ENCODE data around the gene ABI1. TPM values are rescaled to one million over a fixed set of nuclear protein-coding genes. Genes with fewer than 3 reads are reported as not detected.
A peak's percentile ranks its signal among the peaks of the same experiment; 100 is the strongest.

The ABI1 gene
- total RNA-seq, 2 donors from 2014 or later = 20.3 to 27.7 TPM

- no peak for DNase-seq (ENCODE audit: low spot score)
- peaks cover 0 to 16% of the 10 kb centered on the region in 2 donors for H3K4me1 ChIP-seq
- TF ChIP-seq CTCF (IDR thresholded peaks at IDR 0.05) = no peak
- H3K27me3 ChIP-seq = no peaks in the 10 kb centered on the region
- H3K27ac ChIP-seq = no peak overlapping the region
- H3K9me3 ChIP-seq = no peaks in the 10 kb centered on the region
- H3K4me3 ChIP-seq = no peak overlapping the region
- no peaks in the 10 kb centered on the region for H3K36me3 ChIP-seq
These were observed 2.8 kb upstream of the ABI1 start for GRCh38 chr10:26863351-26864076.

- no peaks in the 10 kb centered on the region for H3K9me3 ChIP-seq
- no peak for DNase-seq (ENCODE audit: low spot score)
- peaks cover 0 to 37% of the 10 kb centered on the region in 2 donors for H3K4me1 ChIP-seq
- H3K36me3 ChIP-seq = no peaks in the 10 kb centered on the region
- peak; percentile 72 to 86 for TF ChIP-seq CTCF (IDR thresholded peaks at IDR 0.05)
- peak overlapping the region in 1 of 2 donors; percentile 98 for H3K4me3 ChIP-seq
- no peaks in the 10 kb centered on the region for H3K27me3 ChIP-seq
- no peak overlapping the region for H3K27ac ChIP-seq
These were observed 644 bp upstream of the ABI1 start for GRCh38 chr10:26861205-26861998.

GRCh38 chr10:26860102-26860442 lies 686 bp downstream of the ABI1 start:
- H3K9me3 ChIP-seq = no peaks in the 10 kb centered on the region
- H3K27me3 ChIP-seq = no peaks in the 10 kb centered on the region
- peak; percentile 78 for DNase-seq (ENCODE audit: low spot score)
- peak overlapping the region; percentile 83 to 98 for H3K4me3 ChIP-seq
- H3K36me3 ChIP-seq = no peaks in the 10 kb centered on the region
- TF ChIP-seq CTCF (IDR thresholded peaks at IDR 0.05) = no peak
- peak overlapping the region; percentile 96 to 99 for H3K27ac ChIP-seq
- H3K4me1 ChIP-seq = peaks cover 0 to 41% of the 10 kb centered on the region in 2 donors

GRCh38 chr10:26859241-26860101 lies 1.3 kb downstream of the ABI1 start:
- TF ChIP-seq CTCF (IDR thresholded peaks at IDR 0.05) = no peak
- peak overlapping the region; percentile 83 to 98 for H3K4me3 ChIP-seq
- H3K4me1 ChIP-seq = peaks cover 0 to 42% of the 10 kb centered on the region in 2 donors
- H3K9me3 ChIP-seq = no peaks in the 10 kb centered on the region
- H3K27me3 ChIP-seq = no peaks in the 10 kb centered on the region
- peak overlapping the region; percentile 96 to 99 for H3K27ac ChIP-seq
- no peak for DNase-seq (ENCODE audit: low spot score)
- H3K36me3 ChIP-seq = no peaks in the 10 kb centered on the region

- no peaks in the 10 kb centered on the region for H3K27me3 ChIP-seq
- no peak for DNase-seq (ENCODE audit: low spot score)
- peak overlapping the region; percentile 96 to 99 for H3K27ac ChIP-seq
- peak overlapping the region in 1 of 2 donors; percentile 83 for H3K4me3 ChIP-seq
- no peaks in the 10 kb centered on the region for H3K36me3 ChIP-seq
- no peaks in the 10 kb centered on the region for H3K9me3 ChIP-seq
- H3K4me1 ChIP-seq = peaks cover 0 to 48% of the 10 kb centered on the region in 2 donors
- no peak for TF ChIP-seq CTCF (IDR thresholded peaks at IDR 0.05)
These were observed 2.1 kb downstream of the ABI1 start for GRCh38 chr10:26858707-26859034.

All from right atrium auricular region (tissue), 2 donors.